ENCODE results near the gene AKR1B1. TPM values are rescaled to one million over a fixed set of nuclear protein-coding genes. Genes with fewer than 3 reads are reported as not detected.
A peak's percentile ranks its signal among the peaks of the same experiment; 100 is the strongest.

The AKR1B1 gene
- total RNA-seq, 5 donors from 2014 or later (not counting 1 experiment from before 2014, with no cell fraction given): 64.3 to 92.4 (median 85.3) TPM

GRCh38 chr7:134458341-134458805 is 527 bp downstream of the AKR1B1 start:
- no peaks in the 10 kb centered on the region for H3K9me3 Mint-ChIP-seq
- under 1% methylated on average over 37 of the region's 37 CpGs for WGBS (ENCODE audit: insufficient coverage)
- H3K36me3 Mint-ChIP-seq: peaks cover 4% of the 10 kb centered on the region
- POLR2A ChIA-PET: no interaction called here
- H3K4me1 Mint-ChIP-seq: peaks cover 46 to 57% (median 56%) of the 10 kb centered on the region in 3 donors
- Histone ChIP-seq H3K4me3 (ENCODE audit: control insufficient read depth in 1 of 2, extremely low read depth in 1 of 2, low read length in 1 of 2) (peak overlapping the region; percentile 78 to 80), H3K4me1 (ENCODE audit: control insufficient read depth in 1 of 2, extremely low read depth in 1 of 2, insufficient read depth in 2 of 2, low read length in 2 of 2) (peaks cover 12 to 25% of the 10 kb centered on the region in 2 experiments), H3K9me3 (no peaks in the 10 kb centered on the region), H3K27ac (ENCODE audit: low read length) (peak overlapping the region; percentile 57), H3K27me3 (replicated peaks in 1 of 2; ENCODE audit: control insufficient read depth in 2 of 2, extremely low read depth in 1 of 2, insufficient read depth in 2 of 2, low read length in 1 of 2) (peaks cover 0 to 3% of the 10 kb centered on the region in 2 experiments), H3K36me3 (ENCODE audit: control insufficient read depth in 2 of 2, extremely low read depth in 1 of 2, insufficient read depth in 1 of 2, low read length in 1 of 2) (no peaks in the 10 kb centered on the region)
- DNase-seq (peak; percentile 6 to 68 (median 40)), ATAC-seq (replicated peaks in 1 of 4) (peak; percentile 59 to 67 (median 64))
- no peaks in the 10 kb centered on the region for H3K27me3 Mint-ChIP-seq
- CTCF ChIA-PET: interaction anchor here (1.5 to 1.6 kb wide), 3 partner anchors 25 to 528 kb away, joined by 3 to 4 read pairs (median 4); partner anchors contain the start of genes AGBL3 (in 1 of the 2) and SLC35B4 (in 1 of the 2)
- H3K4me3 Mint-ChIP-seq: peak overlapping the region; percentile 86 to 91 (median 87)
- peak overlapping the region; percentile 73 to 82 for H3K27ac Mint-ChIP-seq

GRCh38 chr7:134457210-134457609 is 1.7 kb downstream of the AKR1B1 start:
- Mint-ChIP-seq H3K9me3 (no peaks in the 10 kb centered on the region), H3K36me3 (peaks cover 6% of the 10 kb centered on the region), H3K27ac (peak overlapping the region in 1 of 2 donors; percentile 73), H3K4me1 (peaks cover 51 to 66% (median 61%) of the 10 kb centered on the region in 3 donors), H3K4me3 (peak overlapping the region; percentile 86 to 91 (median 87)), H3K27me3 (no peaks in the 10 kb centered on the region)
- ATAC-seq (replicated peaks in 1 of 4) (no peak), DNase-seq (no peak)
- Histone ChIP-seq H3K27ac (ENCODE audit: low read length) (no peak overlapping the region), H3K36me3 (ENCODE audit: control insufficient read depth in 2 of 2, extremely low read depth in 1 of 2, insufficient read depth in 1 of 2, low read length in 1 of 2) (no peaks in the 10 kb centered on the region), H3K4me1 (ENCODE audit: control insufficient read depth in 1 of 2, extremely low read depth in 1 of 2, insufficient read depth in 2 of 2, low read length in 2 of 2) (peaks cover 12 to 25% of the 10 kb centered on the region in 2 experiments), H3K4me3 (ENCODE audit: control insufficient read depth in 1 of 2, extremely low read depth in 1 of 2, low read length in 1 of 2) (no peak overlapping the region), H3K27me3 (replicated peaks in 1 of 2; ENCODE audit: control insufficient read depth in 2 of 2, extremely low read depth in 1 of 2, insufficient read depth in 2 of 2, low read length in 1 of 2) (no peaks in the 10 kb centered on the region), H3K9me3 (no peaks in the 10 kb centered on the region)
- ChIA-PET POLR2A (interaction anchor here (0.7 to 0.8 kb wide), 3 partner anchors 10 to 206 kb away, joined by 3 to 4 read pairs (median 3); no protein-coding TSS in a partner anchor), CTCF (interaction anchor here in 1 of 2 donors (0.8 to 1.6 kb wide), 2 partner anchors 25 to 149 kb away, joined by 3 to 5 read pairs; no protein-coding TSS in a partner anchor)
- 100% methylated on average over 1 of the region's 2 CpGs for WGBS (ENCODE audit: insufficient coverage)

GRCh38 chr7:134454277-134454676 is 4.6 kb downstream of the AKR1B1 start:
- DNase-seq: peak in 2 of 35 experiments; percentile 7 to 15
- H3K27me3 Mint-ChIP-seq: no peaks in the 10 kb centered on the region
- Histone ChIP-seq H3K4me1 (ENCODE audit: control insufficient read depth in 1 of 2, extremely low read depth in 1 of 2, insufficient read depth in 2 of 2, low read length in 2 of 2) (peaks cover 10 to 21% of the 10 kb centered on the region in 2 experiments), H3K4me3 (ENCODE audit: control insufficient read depth in 1 of 2, extremely low read depth in 1 of 2, low read length in 1 of 2) (no peak overlapping the region), H3K36me3 (ENCODE audit: control insufficient read depth in 2 of 2, extremely low read depth in 1 of 2, insufficient read depth in 1 of 2, low read length in 1 of 2) (peaks cover 11 to 21% of the 10 kb centered on the region in 2 donors), H3K27ac (ENCODE audit: low read length) (peak overlapping the region; percentile 35), H3K9me3 (no peaks in the 10 kb centered on the region), H3K27me3 (replicated peaks in 1 of 2; ENCODE audit: control insufficient read depth in 2 of 2, extremely low read depth in 1 of 2, insufficient read depth in 2 of 2, low read length in 1 of 2) (no peaks in the 10 kb centered on the region)
- no peaks in the 10 kb centered on the region for H3K9me3 Mint-ChIP-seq
- ChIA-PET POLR2A (no interaction called here), CTCF (interaction anchor here in 1 of 2 donors (0.8 kb wide), 1 partner anchor 138 kb away, joined by 3 read pairs; the partner anchor contains the start of gene SLC35B4)
- peaks cover 44 to 61% (median 54%) of the 10 kb centered on the region in 3 donors for H3K4me1 Mint-ChIP-seq
- H3K4me3 Mint-ChIP-seq: peak overlapping the region; percentile 9 to 47 (median 22)
- peak overlapping the region; percentile 75 to 88 for H3K27ac Mint-ChIP-seq
- peaks cover 28% of the 10 kb centered on the region for H3K36me3 Mint-ChIP-seq
- peak in 1 of 4 experiments; percentile 21 for ATAC-seq (replicated peaks in 1 of 4)
- 25% methylated on average over 3 of the region's 4 CpGs for WGBS (ENCODE audit: insufficient coverage)

GRCh38 chr7:134453518-134453917 is 5.4 kb downstream of the AKR1B1 start:
- no peak for ATAC-seq (replicated peaks in 1 of 4)
- Mint-ChIP-seq H3K4me1 (peaks cover 42 to 59% (median 51%) of the 10 kb centered on the region in 3 donors), H3K27me3 (no peaks in the 10 kb centered on the region), H3K27ac (peak overlapping the region in 1 of 2 donors; percentile 88), H3K9me3 (no peaks in the 10 kb centered on the region), H3K4me3 (no peak overlapping the region), H3K36me3 (peaks cover 36% of the 10 kb centered on the region)
- no peak for DNase-seq
- CTCF ChIA-PET: interaction anchor here (0.5 to 1.0 kb wide), 3 partner anchors 21 to 137 kb away, joined by 3 to 9 read pairs (median 3); partner anchors contain the start of gene SLC35B4 (in 1 of the 2)
- no peaks in the 10 kb centered on the region for H3K9me3 ChIP-seq
- H3K4me3 ChIP-seq (ENCODE audit: control insufficient read depth in 1 of 2, extremely low read depth in 1 of 2, low read length in 1 of 2): no peak overlapping the region
- 97% methylated on average over 3 of the region's 5 CpGs for WGBS (ENCODE audit: insufficient coverage)
- no peaks in the 10 kb centered on the region for H3K27me3 ChIP-seq (replicated peaks in 1 of 2; ENCODE audit: control insufficient read depth in 2 of 2, extremely low read depth in 1 of 2, insufficient read depth in 2 of 2, low read length in 1 of 2)
- POLR2A ChIA-PET: no interaction called here
- no peak overlapping the region for H3K27ac ChIP-seq (ENCODE audit: low read length)
- H3K36me3 ChIP-seq (ENCODE audit: control insufficient read depth in 2 of 2, extremely low read depth in 1 of 2, insufficient read depth in 1 of 2, low read length in 1 of 2): peaks cover 16 to 27% of the 10 kb centered on the region in 2 donors
- peaks cover 10 to 20% of the 10 kb centered on the region in 2 experiments for H3K4me1 ChIP-seq (ENCODE audit: control insufficient read depth in 1 of 2, extremely low read depth in 1 of 2, insufficient read depth in 2 of 2, low read length in 2 of 2)

GRCh38 chr7:134452991-134453473 is 5.9 kb downstream of the AKR1B1 start:
- H3K27ac ChIP-seq (ENCODE audit: low read length): no peak overlapping the region
- Mint-ChIP-seq H3K36me3 (peaks cover 40% of the 10 kb centered on the region), H3K27ac (no peak overlapping the region), H3K4me1 (peaks cover 42 to 54% (median 49%) of the 10 kb centered on the region in 3 donors), H3K9me3 (no peaks in the 10 kb centered on the region), H3K27me3 (no peaks in the 10 kb centered on the region), H3K4me3 (no peak overlapping the region)
- H3K27me3 ChIP-seq (replicated peaks in 1 of 2; ENCODE audit: control insufficient read depth in 2 of 2, extremely low read depth in 1 of 2, insufficient read depth in 2 of 2, low read length in 1 of 2): no peaks in the 10 kb centered on the region
- H3K36me3 ChIP-seq (ENCODE audit: control insufficient read depth in 2 of 2, extremely low read depth in 1 of 2, insufficient read depth in 1 of 2, low read length in 1 of 2): peaks cover 19 to 32% of the 10 kb centered on the region in 2 donors
- DNase-seq (no peak), ATAC-seq (replicated peaks in 1 of 4) (no peak)
- POLR2A ChIA-PET: no interaction called here
- H3K4me3 ChIP-seq (ENCODE audit: control insufficient read depth in 1 of 2, extremely low read depth in 1 of 2, low read length in 1 of 2): no peak overlapping the region
- CTCF ChIA-PET: interaction anchor here in 1 of 2 donors (1.0 kb wide), 1 partner anchor 21 kb away, joined by 3 read pairs; no protein-coding TSS in a partner anchor
- WGBS (ENCODE audit: insufficient coverage): 92% methylated on average over 6 of the region's 7 CpGs
- H3K9me3 ChIP-seq: no peaks in the 10 kb centered on the region
- peaks cover 10 to 16% of the 10 kb centered on the region in 2 experiments for H3K4me1 ChIP-seq (ENCODE audit: control insufficient read depth in 1 of 2, extremely low read depth in 1 of 2, insufficient read depth in 2 of 2, low read length in 2 of 2)

GRCh38 chr7:134452419-134452838 is 6.5 kb downstream of the AKR1B1 start:
- Mint-ChIP-seq H3K9me3 (no peaks in the 10 kb centered on the region), H3K4me3 (no peak overlapping the region), H3K36me3 (peaks cover 46% of the 10 kb centered on the region), H3K27me3 (no peaks in the 10 kb centered on the region), H3K27ac (peak overlapping the region in 1 of 2 donors; percentile 22), H3K4me1 (peaks cover 38 to 48% (median 43%) of the 10 kb centered on the region in 3 donors)
- H3K4me1 ChIP-seq (ENCODE audit: control insufficient read depth in 1 of 2, extremely low read depth in 1 of 2, insufficient read depth in 2 of 2, low read length in 2 of 2): peaks cover 8 to 10% of the 10 kb centered on the region in 2 experiments
- H3K4me3 ChIP-seq (ENCODE audit: control insufficient read depth in 1 of 2, extremely low read depth in 1 of 2, low read length in 1 of 2): no peak overlapping the region
- CTCF ChIA-PET: no interaction called here
- WGBS (ENCODE audit: insufficient coverage): 100% methylated on average over 2 of the region's 5 CpGs
- H3K9me3 ChIP-seq: no peaks in the 10 kb centered on the region
- no peak for DNase-seq
- H3K36me3 ChIP-seq (ENCODE audit: control insufficient read depth in 2 of 2, extremely low read depth in 1 of 2, insufficient read depth in 1 of 2, low read length in 1 of 2): peaks cover 19 to 37% of the 10 kb centered on the region in 2 donors
- no peak overlapping the region for H3K27ac ChIP-seq (ENCODE audit: low read length)
- no peak for ATAC-seq (replicated peaks in 1 of 4)
- POLR2A ChIA-PET: no interaction called here
- H3K27me3 ChIP-seq (replicated peaks in 1 of 2; ENCODE audit: control insufficient read depth in 2 of 2, extremely low read depth in 1 of 2, insufficient read depth in 2 of 2, low read length in 1 of 2): no peaks in the 10 kb centered on the region
